ENCODE data around the gene SASH1. TPM values are rescaled to one million over a fixed set of nuclear protein-coding genes. Genes with fewer than 3 reads are reported as not detected.

SASH1 gene
- total RNA-seq, 2 donors from 2014 or later: 77.0 to 82.3 TPM

- H3K27me3 ChIP-seq (replicated peaks; ENCODE audit: insufficient read depth): no peaks in the 10 kb centered on the region
- ATAC-seq (ENCODE audit: insufficient number of reproducible peaks, low FRiP score, low read depth) (peak; percentile 67), DNase-seq (ENCODE audit: low spot score) (no peak)
- TF ChIP-seq, protein P1, sequence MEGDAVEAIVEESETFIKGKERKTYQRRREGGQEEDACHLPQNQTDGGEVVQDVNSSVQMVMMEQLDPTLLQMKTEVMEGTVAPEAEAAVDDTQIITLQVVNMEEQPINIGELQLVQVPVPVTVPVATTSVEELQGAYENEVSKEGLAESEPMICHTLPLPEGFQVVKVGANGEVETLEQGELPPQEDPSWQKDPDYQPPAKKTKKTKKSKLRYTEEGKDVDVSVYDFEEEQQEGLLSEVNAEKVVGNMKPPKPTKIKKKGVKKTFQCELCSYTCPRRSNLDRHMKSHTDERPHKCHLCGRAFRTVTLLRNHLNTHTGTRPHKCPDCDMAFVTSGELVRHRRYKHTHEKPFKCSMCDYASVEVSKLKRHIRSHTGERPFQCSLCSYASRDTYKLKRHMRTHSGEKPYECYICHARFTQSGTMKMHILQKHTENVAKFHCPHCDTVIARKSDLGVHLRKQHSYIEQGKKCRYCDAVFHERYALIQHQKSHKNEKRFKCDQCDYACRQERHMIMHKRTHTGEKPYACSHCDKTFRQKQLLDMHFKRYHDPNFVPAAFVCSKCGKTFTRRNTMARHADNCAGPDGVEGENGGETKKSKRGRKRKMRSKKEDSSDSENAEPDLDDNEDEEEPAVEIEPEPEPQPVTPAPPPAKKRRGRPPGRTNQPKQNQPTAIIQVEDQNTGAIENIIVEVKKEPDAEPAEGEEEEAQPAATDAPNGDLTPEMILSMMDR (IDR thresholded peaks at IDR 0.05): no peak
- H3K4me3 ChIP-seq: no peak overlapping the region
- peaks cover 35 to 46% of the 10 kb centered on the region in 2 donors for H3K4me1 ChIP-seq (ENCODE audit: control insufficient read depth in 1 of 2, low read depth in 2 of 2)
- peak overlapping the region; percentile 49 to 70 for H3K27ac ChIP-seq
- H3K36me3 ChIP-seq: no peaks in the 10 kb centered on the region
- H3K9me3 ChIP-seq: no peaks in the 10 kb centered on the region
These were observed 98.8 kb downstream of the SASH1 start for GRCh38 chr6:148441454-148441911.

GRCh38 chr6:148443798-148444560 lies 101.3 kb downstream of the SASH1 start:
- Histone ChIP-seq H3K4me1 (ENCODE audit: control insufficient read depth in 1 of 2, low read depth in 2 of 2) (peaks cover 35 to 51% of the 10 kb centered on the region in 2 donors), H3K9me3 (no peaks in the 10 kb centered on the region), H3K36me3 (no peaks in the 10 kb centered on the region), H3K27me3 (replicated peaks; ENCODE audit: insufficient read depth) (no peaks in the 10 kb centered on the region), H3K4me3 (no peak overlapping the region), H3K27ac (peak overlapping the region in 1 of 2 donors; percentile 49)
- ATAC-seq (ENCODE audit: insufficient number of reproducible peaks, low FRiP score, low read depth) (no peak), DNase-seq (ENCODE audit: low spot score) (no peak)
- TF ChIP-seq, protein P1 (IDR thresholded peaks at IDR 0.05): no peak

- no peak for DNase-seq (ENCODE audit: low spot score)
- no peak for ATAC-seq (ENCODE audit: insufficient number of reproducible peaks, low FRiP score, low read depth)
- no peaks in the 10 kb centered on the region for H3K9me3 ChIP-seq
- TF ChIP-seq, protein P1 (IDR thresholded peaks at IDR 0.05): no peak
- H3K36me3 ChIP-seq: no peaks in the 10 kb centered on the region
- H3K4me3 ChIP-seq: no peak overlapping the region
- H3K4me1 ChIP-seq (ENCODE audit: control insufficient read depth in 1 of 2, low read depth in 2 of 2): peaks cover 34 to 48% of the 10 kb centered on the region in 2 donors
- no peaks in the 10 kb centered on the region for H3K27me3 ChIP-seq (replicated peaks; ENCODE audit: insufficient read depth)
- H3K27ac ChIP-seq: no peak overlapping the region
These were observed 102.5 kb downstream of the SASH1 start for GRCh38 chr6:148445116-148445515.

GRCh38 chr6:148445620-148446019 lies 103.0 kb downstream of the SASH1 start:
- Histone ChIP-seq H3K27ac (no peak overlapping the region), H3K36me3 (no peaks in the 10 kb centered on the region), H3K4me3 (no peak overlapping the region), H3K9me3 (no peaks in the 10 kb centered on the region), H3K4me1 (ENCODE audit: control insufficient read depth in 1 of 2, low read depth in 2 of 2) (peaks cover 32 to 46% of the 10 kb centered on the region in 2 donors), H3K27me3 (replicated peaks; ENCODE audit: insufficient read depth) (no peaks in the 10 kb centered on the region)
- DNase-seq (ENCODE audit: low spot score) (no peak), ATAC-seq (ENCODE audit: insufficient number of reproducible peaks, low FRiP score, low read depth) (no peak)
- TF ChIP-seq, protein P1 (IDR thresholded peaks at IDR 0.05): no peak

DNA sequence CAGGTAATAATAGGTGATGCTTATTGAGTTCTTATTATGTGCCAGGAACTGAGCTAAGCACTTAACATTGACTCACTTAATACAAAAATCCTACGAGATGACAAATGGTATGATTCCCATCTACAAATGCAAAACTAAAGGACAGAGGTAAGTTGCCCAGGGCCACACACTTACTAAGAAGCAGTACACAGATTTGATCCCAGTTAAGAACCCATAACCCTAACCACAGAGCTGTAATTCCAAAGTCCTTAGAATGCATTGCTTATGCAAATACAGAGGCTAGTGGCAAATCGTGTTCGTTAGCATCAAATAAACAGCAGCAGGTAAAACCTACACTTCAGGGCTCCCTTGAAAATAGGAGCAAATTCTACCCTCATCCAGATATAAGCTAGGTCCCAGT lies 104.0 kb downstream of the SASH1 start:
- H3K4me1 ChIP-seq (ENCODE audit: control insufficient read depth in 1 of 2, low read depth in 2 of 2): peaks cover 27 to 35% of the 10 kb centered on the region in 2 donors
- H3K9me3 ChIP-seq: no peaks in the 10 kb centered on the region
- TF ChIP-seq, protein P1 (IDR thresholded peaks at IDR 0.05): no peak
- H3K27ac ChIP-seq: no peak overlapping the region
- H3K27me3 ChIP-seq (replicated peaks; ENCODE audit: insufficient read depth): no peaks in the 10 kb centered on the region
- no peak for DNase-seq (ENCODE audit: low spot score)
- H3K36me3 ChIP-seq: no peaks in the 10 kb centered on the region
- no peak for ATAC-seq (ENCODE audit: insufficient number of reproducible peaks, low FRiP score, low read depth)
- H3K4me3 ChIP-seq: no peak overlapping the region

Data from thoracic aorta (tissue), 2 donors.